Right lobe of liver (tissue), 6 donors: ENCODE results near the gene PLXNA4. TPM values are rescaled to one million over a fixed set of nuclear protein-coding genes. Genes with fewer than 3 reads are reported as not detected.

Source experiments
- ATAC-seq, 4 donors: fragments of 200-7000 bp; cut with Tn5 transposase; one replicate each; pipeline ENCODE4 v1.9.1; 2020; ENCODE audit warnings: mild to moderate bottlenecking in 4 of 4, moderate library complexity in 4 of 4
- DNase-seq, 3 donors: peaks; one replicate each; pipeline ENCODE4 v3.0.0-alpha.2; 2020
- H3K27ac ChIP-seq, 3 donors: fragments of 200-600 bp; one replicate each; pipeline ENCODE4 v1.8.0; 2022
- H3K27me3 ChIP-seq, 2 donors: fragments of 200-600 bp; one replicate each; pipeline ENCODE4 v1.8.0; 2022
- H3K36me3 ChIP-seq, 4 donors: fragments of 200-600 bp; sonication (generic) in 1 of 4; one replicate each; pipeline versions ENCODE4 v1.5.1 to v1.8.0; 2017 to 2022; ENCODE audit warnings: control low read depth in 1 of 4
- H3K4me1 ChIP-seq, 4 donors: fragments of 200-600 bp; sonication (generic) in 1 of 4; one replicate each; pipeline versions ENCODE4 v1.5.1 to v1.8.0; 2017 to 2022; ENCODE audit warnings: control low read depth in 1 of 4
- H3K4me3 ChIP-seq, 3 donors: fragments of 200-600 bp; one replicate each; pipeline ENCODE4 v1.8.0; 2022
- H3K9me3 ChIP-seq, 4 donors: fragments of 200-600 bp; sonication (generic) in 1 of 4; one replicate each; pipeline versions ENCODE4 v1.5.1 to v1.8.0; 2017 to 2022; ENCODE audit warnings: control low read depth in 1 of 4
- POLR2A ChIP-seq: fragments of 450-650 bp; IDR thresholded peaks from one replicate; pipeline ENCODE4 v1.6.1; 2017; ENCODE audit warnings: antibody characterized with exemption, mild to moderate bottlenecking
- WGBS: methylation state at CpG from one replicate; pipeline ENCODE4 v1.1.6; 2018; ENCODE audit warnings: low coverage, low lambda C conversion rate; ENCODE audit not compliant: insufficient coverage; ENCODE audit errors: missing lambda C conversion rate; 5-methylcytosine and 5-hydroxymethylcytosine counted together
- intact Hi-C, 2 donors: fragments of 100-400 bp; cut with DNase I; formaldehyde crosslinking; loops; one replicate each; pipeline versions ENCODE4 v1.11.2 to v1.14.1; 2022
- total RNA-seq, 6 experiments: library from RNA; depleted of rRNA in 2 of 6; stranded (reverse); fragments of >200 nt in 2 of 6; fragmentation: NEBNext Ultra II Directional in 3 of 6; extraction: Animal tissue kit (Norgen Biotek cat#: 25700) in 3 of 6; gene quantifications; one replicate each; pipeline versions ENCODE4 v1.1.0 to v1.2.4, GENCODE V29; 2016 to 2023
- TF ChIP-seq, protein P1 (sequence below), 4 donors: fragments of 200-600 bp in 3 of 4; fragments of 450-650 bp in 1 of 4; IDR thresholded peaks; one replicate each; pipeline versions ENCODE4 v1.5.1 to v1.8.0; 2016 to 2022; ENCODE audit warnings: antibody characterized with exemption in 4 of 4, mild to moderate bottlenecking in 2 of 4
- donor health status: DM: no; HTN: yes; CAD: no.
- donor health status: DM: no; HTN: no; CAD: no.
- donor health status: DM: no; HTN: no; CAD: no.
- donor health status: DM: no; HTN: yes; CAD: no.
- donor health status: DM: no; HTN: yes; CAD: no.

The PLXNA4 gene
- total RNA-seq, 6 experiments from 2014 or later = 0.17 to 0.90 (median 0.30) TPM

- no peak overlapping the region for H3K4me3 ChIP-seq
- DNase-seq = peak in 1 of 3 donors; percentile 66
- no peaks in the 10 kb centered on the region for H3K9me3 ChIP-seq
- peaks cover 0 to 7% (median 0%) of the 10 kb centered on the region in 4 donors for H3K4me1 ChIP-seq
- WGBS = 48% methylated on average over 10 of the region's 10 CpGs
- TF ChIP-seq POLR2A = no peak
- TF ChIP-seq, protein P1, sequence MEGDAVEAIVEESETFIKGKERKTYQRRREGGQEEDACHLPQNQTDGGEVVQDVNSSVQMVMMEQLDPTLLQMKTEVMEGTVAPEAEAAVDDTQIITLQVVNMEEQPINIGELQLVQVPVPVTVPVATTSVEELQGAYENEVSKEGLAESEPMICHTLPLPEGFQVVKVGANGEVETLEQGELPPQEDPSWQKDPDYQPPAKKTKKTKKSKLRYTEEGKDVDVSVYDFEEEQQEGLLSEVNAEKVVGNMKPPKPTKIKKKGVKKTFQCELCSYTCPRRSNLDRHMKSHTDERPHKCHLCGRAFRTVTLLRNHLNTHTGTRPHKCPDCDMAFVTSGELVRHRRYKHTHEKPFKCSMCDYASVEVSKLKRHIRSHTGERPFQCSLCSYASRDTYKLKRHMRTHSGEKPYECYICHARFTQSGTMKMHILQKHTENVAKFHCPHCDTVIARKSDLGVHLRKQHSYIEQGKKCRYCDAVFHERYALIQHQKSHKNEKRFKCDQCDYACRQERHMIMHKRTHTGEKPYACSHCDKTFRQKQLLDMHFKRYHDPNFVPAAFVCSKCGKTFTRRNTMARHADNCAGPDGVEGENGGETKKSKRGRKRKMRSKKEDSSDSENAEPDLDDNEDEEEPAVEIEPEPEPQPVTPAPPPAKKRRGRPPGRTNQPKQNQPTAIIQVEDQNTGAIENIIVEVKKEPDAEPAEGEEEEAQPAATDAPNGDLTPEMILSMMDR (IDR thresholded peaks at IDR 0.05) = no peak
- no peaks in the 10 kb centered on the region for H3K27me3 ChIP-seq
- H3K27ac ChIP-seq = no peak overlapping the region
- no peaks in the 10 kb centered on the region for H3K36me3 ChIP-seq
- ATAC-seq = peak; percentile 91 to 96 (median 94)
- intact Hi-C loops = no loop called here
Observed at GRCh38 chr7:132400561-132401142, 175.6 kb downstream of the PLXNA4 start.

DNA sequence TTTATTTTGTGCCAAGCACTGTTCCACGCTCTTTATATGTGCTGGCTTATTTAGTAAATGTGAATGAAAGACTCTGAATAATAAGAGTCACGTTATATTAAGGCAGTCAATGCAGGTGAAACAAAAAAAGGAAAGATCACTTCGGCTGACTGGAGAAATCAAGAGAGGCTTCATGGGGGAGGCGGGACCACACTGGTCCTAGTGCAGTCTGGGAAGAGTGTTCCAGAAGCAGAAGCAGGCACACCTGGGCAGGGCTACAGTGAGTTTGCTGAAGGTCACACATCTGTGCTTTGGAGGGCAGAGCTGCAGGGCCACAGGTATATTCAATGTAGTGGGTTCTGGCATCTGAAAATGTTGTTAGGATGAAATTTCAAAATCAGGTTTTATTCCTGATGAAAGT, 176.9 kb downstream of the PLXNA4 start:
- intact Hi-C loops = loop anchor here in 1 of 2 donors (10.0 kb wide), 1 partner anchor 75 kb away; no protein-coding TSS in a partner anchor
- TF ChIP-seq, protein P1 (IDR thresholded peaks at IDR 0.05) = no peak
- no peak for TF ChIP-seq POLR2A
- ATAC-seq (no peak), DNase-seq (no peak)
- Histone ChIP-seq H3K27me3 (no peaks in the 10 kb centered on the region), H3K4me1 (peaks cover 0 to 7% (median 0%) of the 10 kb centered on the region in 4 donors), H3K27ac (no peak overlapping the region), H3K9me3 (no peaks in the 10 kb centered on the region), H3K36me3 (no peaks in the 10 kb centered on the region), H3K4me3 (no peak overlapping the region)
- WGBS = 87% methylated on average over 4 of the region's 4 CpGs

GRCh38 chr7:132398253-132398925, 177.9 kb downstream of the PLXNA4 start:
- no peak for ATAC-seq
- DNase-seq = no peak
- no peak overlapping the region for H3K4me3 ChIP-seq
- WGBS = 97% methylated on average over 6 of the region's 14 CpGs
- H3K4me1 ChIP-seq = peaks cover 0 to 7% (median 0%) of the 10 kb centered on the region in 4 donors
- no peaks in the 10 kb centered on the region for H3K27me3 ChIP-seq
- no peaks in the 10 kb centered on the region for H3K9me3 ChIP-seq
- no peaks in the 10 kb centered on the region for H3K36me3 ChIP-seq
- TF ChIP-seq, protein P1 (IDR thresholded peaks at IDR 0.05) = no peak
- TF ChIP-seq POLR2A = no peak
- H3K27ac ChIP-seq = no peak overlapping the region
- intact Hi-C loops = loop anchor here in 1 of 2 donors (10.0 kb wide), 1 partner anchor 74 kb away; no protein-coding TSS in a partner anchor

GRCh38 chr7:132397070-132397469, 179.2 kb downstream of the PLXNA4 start:
- Histone ChIP-seq H3K36me3 (no peaks in the 10 kb centered on the region), H3K27ac (no peak overlapping the region), H3K27me3 (no peaks in the 10 kb centered on the region), H3K9me3 (no peaks in the 10 kb centered on the region), H3K4me3 (no peak overlapping the region), H3K4me1 (peaks cover 0 to 7% (median 0%) of the 10 kb centered on the region in 4 donors)
- 86% methylated on average over 5 of the region's 5 CpGs for WGBS
- intact Hi-C loops = loop anchor here in 1 of 2 donors (10.0 kb wide), 1 partner anchor 72 kb away; no protein-coding TSS in a partner anchor
- DNase-seq = no peak
- TF ChIP-seq, protein P1 (IDR thresholded peaks at IDR 0.05) = no peak
- no peak for TF ChIP-seq POLR2A
- ATAC-seq = no peak
